Cerebellar cortex (tissue), 1 donor: ENCODE measurements around the gene ANGPTL3.

Experiments
- DNase-seq: peaks from one replicate; pipeline ENCODE4 v3.0.0-alpha.2; 2015; ENCODE audit warnings: low spot score

Gene ANGPTL3

DNA sequence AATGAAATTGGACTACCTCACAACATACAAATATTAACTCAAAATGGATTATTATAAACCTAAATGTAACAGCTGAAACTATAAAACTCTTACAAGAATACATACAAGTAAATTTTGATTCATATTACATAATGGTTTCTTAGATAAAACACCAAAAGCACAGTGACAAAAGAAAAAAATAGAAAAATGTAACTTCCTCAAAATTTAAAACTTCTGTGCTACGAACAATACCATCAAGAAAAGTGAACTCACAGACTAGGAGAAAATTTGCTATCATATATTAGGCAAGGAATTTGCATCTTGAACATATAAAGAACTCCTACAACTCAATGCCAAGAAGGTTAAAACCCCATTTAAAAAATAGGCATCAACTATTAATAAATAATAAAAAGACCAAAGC, 31.2 kb downstream of the ANGPTL3 start:
- DNase-seq = no peak

DNA sequence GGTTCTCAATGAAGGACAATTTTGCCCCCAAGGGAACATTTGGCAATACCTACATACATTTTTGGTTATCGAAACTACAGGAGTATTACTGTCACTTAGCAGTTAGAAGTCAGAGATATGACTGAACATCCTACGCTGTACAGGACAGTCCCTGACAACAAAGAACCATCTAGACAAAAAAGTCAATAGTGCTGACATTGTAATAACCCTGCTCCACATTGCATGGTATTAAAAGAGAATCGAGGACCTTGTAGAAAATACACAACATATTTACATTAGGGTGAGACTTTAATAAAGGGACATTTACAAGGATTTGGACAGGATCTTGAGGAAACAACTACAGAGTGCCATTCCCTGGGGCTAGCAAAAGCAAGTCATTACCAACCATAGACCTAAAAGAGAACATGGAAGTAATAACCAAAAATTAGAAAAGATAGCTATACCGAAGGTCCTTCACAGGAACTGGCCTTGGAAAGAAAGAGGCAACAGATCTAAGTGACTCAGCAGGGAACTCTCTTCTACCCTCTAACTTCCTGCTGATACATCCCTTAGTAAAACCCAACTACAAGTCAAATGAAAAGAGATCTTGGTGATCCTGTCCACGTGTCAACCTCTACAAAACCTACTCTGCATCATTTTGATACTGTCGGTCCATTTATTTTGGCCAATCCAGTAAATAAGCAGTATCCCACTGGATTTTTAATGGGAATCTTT, 40.2 kb downstream of the ANGPTL3 start:
- no peak for DNase-seq

DNA sequence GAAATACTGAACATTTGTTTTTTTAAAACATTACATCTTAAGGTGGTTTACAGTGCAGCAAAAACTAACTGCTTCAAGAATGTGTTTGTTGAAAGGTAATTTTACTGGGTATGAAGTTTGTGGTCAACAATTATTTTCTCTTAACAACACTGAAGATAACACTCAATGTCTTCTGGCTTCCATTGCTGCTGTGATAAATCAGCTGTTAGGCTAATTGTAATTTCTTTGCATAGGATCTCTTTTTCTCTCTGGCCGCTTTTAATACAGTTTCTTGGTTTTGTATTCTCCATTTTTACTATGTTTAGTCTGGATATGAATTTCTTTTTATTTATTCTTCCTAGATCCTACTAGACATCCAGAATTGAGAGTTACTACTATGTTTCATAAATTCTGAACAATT, 46.0 kb downstream of the ANGPTL3 start:
- DNase-seq = no peak

DNA sequence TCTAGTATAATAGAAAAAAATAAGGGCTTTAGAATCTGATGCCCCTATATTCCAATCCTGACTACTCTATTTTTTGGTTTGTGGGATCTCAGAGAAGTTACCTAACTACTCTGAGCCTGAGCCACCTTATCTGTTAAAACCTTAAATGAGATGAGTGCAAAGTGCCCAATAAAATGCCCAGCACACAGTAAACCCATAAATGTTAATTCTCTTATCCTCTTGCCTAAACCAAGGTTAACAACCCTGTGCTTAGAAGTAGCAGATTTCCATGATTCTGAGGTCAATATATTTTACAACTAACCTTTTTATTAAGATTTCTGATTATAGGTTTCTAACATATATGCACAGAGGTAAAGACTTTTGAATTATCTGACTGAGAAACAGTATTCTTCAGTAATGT, 55.1 kb downstream of the ANGPTL3 start:
- DNase-seq = no peak

DNA sequence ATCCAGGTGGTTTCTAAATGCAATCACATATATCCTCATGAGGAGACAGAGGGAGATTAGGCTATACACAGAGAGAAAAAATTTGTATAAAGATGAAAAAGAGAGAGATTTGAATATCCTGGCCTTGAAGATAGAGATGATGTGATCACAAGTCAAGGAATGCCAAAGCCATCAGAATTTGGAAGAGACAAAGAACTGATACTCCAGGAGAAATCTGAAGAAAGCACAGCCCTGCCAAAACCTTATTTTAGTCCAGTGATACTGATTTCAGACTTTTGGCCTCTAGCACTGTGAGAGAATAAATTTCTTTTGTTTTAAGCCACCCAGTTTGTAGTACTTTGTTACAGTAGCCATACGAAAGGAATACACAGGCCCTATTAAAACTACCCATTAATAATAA, 57.4 kb downstream of the ANGPTL3 start:
- no peak for DNase-seq
